Loucy (cell line): ENCODE results near the gene ESD.

Source experiments
- EZH2phosphoT487 ChIP-seq: fragments of 200-600 bp; IDR thresholded peaks from 2 replicates; pipeline ENCODE4 v1.6.1; 2018; ENCODE audit warnings: antibody characterized with exemption, mild to moderate bottlenecking, moderate library complexity, borderline replicate concordance
- TF ChIP-seq, protein P1 (sequence below): fragments of 200-600 bp; sonication (generic); conservative IDR thresholded peaks from 2 replicates; pipeline ENCODE4 v1.5.1; 2014; ENCODE audit warnings: mild to moderate bottlenecking, antibody characterized with exemption, low read length

GRCh38 chr13:46803586-46803985, 6.6 kb upstream of the ESD start:
- TF ChIP-seq, protein P1, sequence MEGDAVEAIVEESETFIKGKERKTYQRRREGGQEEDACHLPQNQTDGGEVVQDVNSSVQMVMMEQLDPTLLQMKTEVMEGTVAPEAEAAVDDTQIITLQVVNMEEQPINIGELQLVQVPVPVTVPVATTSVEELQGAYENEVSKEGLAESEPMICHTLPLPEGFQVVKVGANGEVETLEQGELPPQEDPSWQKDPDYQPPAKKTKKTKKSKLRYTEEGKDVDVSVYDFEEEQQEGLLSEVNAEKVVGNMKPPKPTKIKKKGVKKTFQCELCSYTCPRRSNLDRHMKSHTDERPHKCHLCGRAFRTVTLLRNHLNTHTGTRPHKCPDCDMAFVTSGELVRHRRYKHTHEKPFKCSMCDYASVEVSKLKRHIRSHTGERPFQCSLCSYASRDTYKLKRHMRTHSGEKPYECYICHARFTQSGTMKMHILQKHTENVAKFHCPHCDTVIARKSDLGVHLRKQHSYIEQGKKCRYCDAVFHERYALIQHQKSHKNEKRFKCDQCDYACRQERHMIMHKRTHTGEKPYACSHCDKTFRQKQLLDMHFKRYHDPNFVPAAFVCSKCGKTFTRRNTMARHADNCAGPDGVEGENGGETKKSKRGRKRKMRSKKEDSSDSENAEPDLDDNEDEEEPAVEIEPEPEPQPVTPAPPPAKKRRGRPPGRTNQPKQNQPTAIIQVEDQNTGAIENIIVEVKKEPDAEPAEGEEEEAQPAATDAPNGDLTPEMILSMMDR, result no peak
- TF ChIP-seq EZH2phosphoT487, result no peak
